Stimulated activated CD8-positive, alpha-beta memory T cell treated with anti-CD3 and anti-CD28 coated beads, Interleukin-12 subunit alpha, Interleukin-12 subunit beta, amount 100 ng/mL, for 1 hour (primary cell): Measurements from ENCODE around the gene FARP1.
A peak's percentile ranks its signal among the peaks of the same experiment; 100 is the strongest.

ENCODE experiments used
- DNase-seq: peaks from one replicate; pipeline ENCODE4 v3.0.0-alpha.2; 2020; ENCODE audit warnings: low read depth

FARP1 gene

DNA sequence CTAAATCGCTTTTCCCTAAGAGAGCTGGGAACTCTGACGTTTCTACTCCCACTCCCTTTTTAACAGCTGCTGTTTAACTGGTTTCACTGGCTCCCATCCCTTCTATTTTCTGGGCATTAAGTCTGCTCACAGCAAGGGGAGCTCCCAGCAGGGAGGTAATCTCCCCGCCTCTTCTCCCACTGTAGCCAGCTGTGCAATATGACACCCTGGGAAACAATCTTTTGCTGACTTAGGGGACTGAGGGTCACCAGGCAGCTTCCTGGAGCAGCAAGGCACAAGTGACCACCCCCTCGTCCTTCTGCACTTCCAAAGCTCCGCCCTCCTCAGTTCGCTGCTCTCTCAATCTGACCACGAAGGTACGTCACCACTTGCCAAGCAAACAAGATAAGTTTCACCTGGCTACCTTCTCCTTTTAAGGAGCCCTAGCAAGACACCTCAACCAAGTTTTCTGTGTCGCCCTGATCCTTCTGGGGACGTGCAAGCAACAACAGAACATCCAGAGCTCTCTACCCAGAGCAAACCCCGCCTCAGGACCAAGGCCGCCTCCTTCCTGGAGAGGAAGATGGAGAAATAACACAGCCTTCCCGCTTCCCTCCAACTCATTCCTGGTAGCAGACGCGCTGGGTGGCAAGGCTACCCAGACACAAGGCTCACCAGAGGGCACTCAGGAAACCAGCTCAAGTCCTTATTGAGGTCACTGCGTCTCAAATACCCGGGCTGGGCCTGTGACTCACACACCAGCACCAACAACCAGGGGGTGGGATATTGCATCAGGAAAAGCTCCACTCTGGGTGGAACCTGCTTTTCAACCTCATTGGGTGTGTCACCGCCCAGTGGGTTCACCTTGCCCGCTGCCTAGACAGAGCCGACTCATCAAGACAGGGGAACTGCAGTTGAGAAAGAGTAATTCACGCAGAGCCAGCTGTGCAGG lies 341.7 kb downstream of the FARP1 start:
- peak; percentile 39 for DNase-seq

DNA sequence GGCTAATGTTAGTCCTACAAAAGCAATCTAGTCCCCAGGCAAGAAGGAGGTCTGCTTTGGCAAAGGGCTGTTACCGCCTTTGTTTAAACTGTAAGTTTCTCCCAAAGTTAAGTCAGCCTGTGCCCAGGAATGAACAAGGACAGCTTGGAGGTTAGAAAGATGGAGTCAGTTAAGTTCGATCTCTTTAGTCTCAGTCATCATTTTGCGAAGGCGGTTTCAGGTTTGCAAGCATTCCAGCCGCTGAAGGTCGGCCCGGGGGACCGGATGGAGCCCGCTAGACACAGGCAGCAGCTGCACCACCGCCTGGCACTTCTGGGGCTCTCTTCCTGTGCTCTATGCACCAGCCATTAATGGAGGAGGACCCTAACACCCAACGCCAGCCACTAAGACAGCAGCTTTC lies 342.7 kb downstream of the FARP1 start:
- DNase-seq = no peak

DNA sequence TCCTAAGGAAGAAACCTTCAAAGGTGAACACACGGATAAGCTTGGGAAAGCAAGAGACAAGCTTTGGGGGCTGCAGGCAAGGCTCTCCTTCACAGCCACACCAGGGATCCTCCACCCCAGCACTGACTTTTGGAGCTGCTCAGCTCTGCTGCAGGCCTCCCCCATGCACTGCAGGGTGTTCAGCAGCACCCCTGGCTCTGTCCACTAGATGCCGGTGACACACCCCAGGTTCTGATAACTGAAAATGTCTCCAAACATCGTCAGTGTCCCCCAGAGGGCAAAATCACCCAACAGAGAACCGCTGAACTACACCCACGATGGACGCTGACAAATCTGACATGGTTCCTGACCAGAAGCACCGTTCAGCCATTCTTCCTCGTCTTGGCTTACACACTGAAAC lies 343.5 kb downstream of the FARP1 start:
- DNase-seq = no peak

DNA sequence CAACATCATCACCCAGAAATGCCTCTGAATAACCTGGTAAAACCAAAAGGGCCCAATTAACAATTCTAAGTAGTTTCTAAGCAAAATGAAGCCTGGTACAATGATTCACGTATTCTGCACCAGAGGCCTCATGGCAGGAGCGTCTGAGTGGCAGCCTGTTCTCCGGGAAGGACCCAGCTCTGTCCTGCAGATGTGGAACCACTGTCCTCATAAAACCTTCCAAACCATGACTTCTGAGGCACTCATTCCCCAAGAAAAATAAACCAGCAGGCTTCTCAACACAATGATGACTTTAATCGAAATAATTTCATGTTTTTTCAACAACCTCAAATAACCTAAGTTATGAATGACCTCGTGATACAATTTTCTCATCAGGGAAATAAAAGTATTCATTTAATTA lies 344.1 kb downstream of the FARP1 start:
- DNase-seq = no peak

DNA sequence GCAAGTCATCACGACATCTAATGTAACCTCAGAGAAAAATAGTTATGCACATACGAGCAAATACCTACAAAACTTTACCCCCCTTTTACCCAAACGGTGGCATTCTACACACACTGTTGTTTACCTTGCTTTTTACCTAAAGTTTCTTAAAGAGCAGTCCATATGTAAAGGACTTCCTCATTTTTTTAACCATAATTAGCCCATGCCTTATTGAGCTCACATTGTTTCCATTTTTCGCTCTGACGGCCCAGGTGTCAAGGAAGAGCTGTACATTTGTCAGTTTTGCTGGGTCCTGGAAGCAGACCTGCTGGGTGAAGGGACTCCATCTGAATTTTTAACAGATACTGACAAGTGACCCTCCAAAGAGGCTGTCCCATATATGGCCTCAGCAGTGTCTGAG lies 344.6 kb downstream of the FARP1 start:
- no peak for DNase-seq

DNA sequence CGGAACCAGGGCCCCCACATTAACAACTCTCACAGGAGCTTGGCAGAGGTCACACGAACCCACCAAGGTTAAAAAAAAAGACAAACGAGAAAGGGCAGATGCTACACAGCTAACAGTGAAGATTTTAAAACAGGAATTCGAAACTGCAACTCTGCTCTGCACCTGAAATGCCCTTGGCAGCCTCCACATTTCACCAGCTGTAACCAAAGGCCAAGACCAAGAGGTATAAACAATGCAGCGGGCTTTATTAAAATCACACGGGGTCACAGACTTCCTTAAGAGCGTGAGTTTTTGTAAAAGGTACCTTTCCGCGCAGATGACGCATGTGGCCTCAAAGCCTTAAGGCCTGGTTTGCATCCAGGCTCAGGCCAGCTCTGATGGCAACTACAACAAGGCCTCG lies 345.8 kb downstream of the FARP1 start:
- DNase-seq = no peak

DNA sequence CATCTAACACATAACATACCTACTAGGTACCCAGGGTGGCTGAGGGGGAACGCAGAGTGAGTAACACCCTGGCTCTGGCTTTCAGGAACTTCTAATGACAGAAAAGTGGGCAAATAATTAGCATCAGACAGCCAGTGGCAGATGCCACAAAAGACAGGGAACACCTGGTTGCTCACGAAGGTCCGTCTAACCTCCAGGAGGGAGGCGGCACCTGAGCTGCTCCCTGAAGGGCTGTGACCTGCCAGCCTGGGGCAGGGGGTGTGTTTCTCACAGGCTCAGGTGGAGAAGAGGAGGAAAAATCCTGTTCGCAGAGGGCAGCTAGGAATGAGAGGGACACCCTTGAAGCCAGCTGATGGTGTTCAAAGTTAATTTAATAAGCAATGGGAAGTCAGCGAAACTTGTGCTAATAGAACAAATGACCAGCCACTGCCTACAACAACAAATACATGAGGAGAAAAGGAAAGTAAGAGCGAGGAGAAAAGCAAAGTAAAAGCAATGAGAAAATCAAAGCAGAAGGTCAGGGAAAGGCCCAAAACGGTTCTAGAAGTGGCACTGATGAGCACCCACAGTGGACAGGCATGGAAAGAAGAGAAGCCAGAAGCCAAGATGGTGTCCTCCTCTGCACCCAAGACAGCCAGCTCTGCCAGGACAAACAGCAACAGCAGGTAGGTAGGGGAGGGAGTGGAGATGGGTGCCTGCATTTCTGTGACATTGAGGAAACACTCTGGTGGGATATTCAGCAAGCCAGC lies 346.7 kb downstream of the FARP1 start:
- DNase-seq = no peak

DNA sequence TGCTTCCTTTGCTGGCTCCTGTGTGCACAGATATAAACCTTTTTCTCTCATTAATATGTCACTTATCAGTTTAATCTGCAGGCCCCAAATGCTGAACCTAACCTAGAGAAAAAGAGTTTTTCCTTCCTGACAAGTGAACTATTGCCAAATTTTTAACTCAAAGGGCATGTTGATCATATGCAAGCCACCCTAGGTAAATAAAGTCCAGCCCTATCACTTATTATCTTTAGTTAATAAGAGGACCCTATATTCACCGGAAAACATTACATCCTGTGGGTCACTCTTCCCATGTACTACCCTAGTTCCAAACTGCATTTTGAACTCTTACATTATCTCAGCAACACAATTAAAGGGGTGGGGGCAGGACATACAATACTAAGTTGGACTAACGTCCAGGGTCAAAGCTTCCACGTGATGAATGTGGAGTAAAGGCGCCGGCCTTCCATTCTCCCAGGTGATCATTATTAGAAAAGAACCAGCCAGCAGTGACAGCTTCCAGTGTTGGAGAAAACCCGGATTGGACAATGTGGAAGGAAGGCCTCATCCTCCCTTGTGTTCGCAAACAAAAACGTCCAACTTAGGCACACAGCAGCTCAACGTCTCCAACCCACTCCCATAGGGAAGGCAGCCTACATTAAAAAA lies 347.4 kb downstream of the FARP1 start:
- no peak for DNase-seq

DNA sequence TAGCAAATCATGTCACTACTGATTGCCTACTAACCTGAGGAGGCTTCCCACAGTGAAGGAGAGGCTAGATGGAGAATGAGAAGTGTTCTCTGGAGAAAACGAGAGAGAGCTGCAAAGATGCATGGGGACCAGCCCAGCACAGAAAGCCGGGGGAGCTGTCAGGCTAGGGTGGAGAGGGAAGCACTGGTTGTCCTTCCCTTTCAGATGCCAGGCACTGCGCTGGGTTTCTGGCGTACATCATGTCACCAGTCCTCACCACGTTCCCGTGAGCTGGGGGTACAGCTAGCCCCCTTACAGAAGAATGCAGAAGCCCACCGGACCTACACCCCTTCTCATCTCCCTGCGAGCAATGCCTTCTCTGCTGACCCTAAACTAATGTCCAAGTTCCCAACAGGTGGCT lies 348.0 kb downstream of the FARP1 start:
- DNase-seq = no peak

DNA sequence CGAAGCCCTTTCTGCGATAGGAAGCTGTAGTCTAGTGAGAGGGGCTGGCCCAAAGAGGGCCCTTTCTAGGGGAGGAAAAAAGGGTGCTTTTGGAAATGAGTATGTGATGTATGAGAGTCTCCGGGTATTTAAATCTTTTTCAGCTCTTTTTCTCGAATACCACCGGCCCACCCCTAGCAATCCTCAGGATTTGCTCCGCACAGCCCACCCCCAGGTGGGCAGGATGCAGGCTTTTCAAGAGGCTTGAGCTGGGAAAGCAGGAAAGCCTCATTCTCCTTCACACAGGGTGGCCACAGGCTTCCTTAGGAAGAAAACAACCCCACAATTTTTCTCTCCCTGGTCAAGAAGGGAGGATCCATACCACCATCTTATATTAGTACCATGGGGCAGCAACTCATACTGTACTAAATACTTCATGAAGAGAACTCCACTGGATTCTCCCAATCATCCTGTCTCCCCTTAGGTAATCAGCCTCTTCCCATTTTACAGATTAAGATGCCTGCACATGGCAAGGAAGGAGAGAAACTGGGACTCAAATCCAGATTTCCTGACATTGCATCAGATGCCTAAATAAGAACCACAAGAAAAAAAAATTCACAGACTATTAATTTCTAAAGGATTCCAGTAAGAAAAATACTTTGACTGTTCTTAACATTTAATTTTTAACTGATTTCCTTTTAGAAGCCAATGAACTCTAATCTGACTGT lies 349.6 kb downstream of the FARP1 start:
- no peak for DNase-seq

DNA sequence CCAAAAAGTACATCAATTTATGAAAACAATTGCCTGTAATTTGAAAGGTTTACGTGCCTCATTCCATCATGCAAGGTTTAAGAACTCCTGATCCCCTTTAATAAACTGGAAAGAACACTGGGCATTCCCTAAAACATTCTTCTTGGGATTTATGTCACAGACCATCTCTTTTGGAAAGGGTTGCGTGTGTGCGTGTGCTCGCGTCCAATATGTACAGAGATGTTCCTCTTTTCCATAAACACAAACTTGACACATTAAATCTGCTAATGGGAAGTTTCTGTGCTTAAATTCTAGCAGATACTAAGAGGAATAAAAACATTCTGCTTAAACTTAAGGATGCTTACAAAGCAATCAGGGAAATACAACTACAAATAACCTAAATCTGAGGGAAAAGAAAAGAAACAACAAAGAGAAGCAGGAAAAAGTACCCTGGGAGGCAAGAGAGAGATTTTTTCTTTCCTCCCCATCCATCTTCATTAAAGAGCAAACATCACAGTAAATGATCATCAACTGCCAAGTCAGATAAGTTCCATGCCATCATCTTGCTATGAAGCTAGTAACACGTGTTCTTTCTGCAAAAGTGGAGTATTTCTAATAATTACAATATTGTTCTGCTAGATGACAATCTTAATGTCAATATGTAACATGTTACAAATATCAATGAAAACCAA lies 350.3 kb downstream of the FARP1 start:
- DNase-seq = no peak

DNA sequence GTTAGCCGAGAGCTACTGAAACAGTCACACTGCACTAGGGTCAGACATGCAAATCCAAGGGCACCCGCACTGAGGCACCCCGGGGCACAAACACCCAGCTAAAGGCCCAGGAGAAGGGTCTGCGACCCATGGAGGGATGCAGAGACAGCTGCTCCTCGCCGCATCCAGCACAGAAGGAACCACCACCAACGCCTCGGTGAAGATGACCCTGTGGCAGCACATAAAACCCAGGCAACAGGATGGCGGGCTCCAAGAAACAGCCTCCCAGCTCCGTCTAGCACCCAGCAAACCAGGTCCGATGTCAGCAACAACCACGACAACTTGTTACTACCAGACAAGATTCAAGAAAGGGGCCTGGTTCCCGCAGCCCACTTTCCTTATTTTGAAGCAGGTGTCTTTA lies 351.9 kb downstream of the FARP1 start:
- DNase-seq = no peak

DNA sequence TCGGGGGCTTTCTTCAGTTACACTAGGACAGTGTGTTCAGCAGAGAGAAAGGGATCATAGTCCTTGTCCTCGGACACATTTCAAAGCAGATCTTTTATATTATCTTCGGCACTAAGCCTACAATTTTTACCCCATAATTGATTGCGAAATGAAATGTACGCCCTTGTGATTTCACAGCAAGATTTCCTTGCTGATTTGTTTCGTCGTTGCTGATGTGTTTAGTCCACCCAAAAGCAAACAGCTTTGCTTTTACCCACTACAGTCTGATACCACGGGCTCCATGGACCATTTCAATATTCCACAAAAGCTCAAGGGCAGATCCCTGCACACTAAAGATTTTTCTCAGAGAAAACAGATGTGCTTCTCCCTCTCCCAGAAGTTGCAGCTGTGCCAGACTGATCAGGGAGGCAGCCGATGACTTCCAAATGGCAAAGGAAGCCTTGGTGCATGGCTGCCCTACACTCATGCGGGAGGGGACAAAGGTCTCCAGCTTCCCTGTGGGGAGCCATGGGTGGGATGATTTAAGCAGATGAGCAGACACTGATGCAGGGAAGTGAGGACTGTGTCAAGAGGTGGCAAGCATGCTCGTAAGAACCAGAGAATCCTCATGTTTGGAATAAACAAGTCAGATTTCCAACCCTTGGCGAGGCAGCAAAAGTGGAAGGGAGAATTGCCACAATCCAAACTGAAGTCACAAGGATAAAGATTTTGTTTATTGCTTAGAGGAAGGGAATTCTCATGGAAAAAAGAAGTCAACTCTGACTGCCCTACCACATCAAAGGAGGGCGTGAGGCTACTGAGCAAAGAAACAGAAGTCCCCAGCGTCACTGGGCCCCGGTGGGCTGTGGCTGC lies 353.0 kb downstream of the FARP1 start:
- no peak for DNase-seq

DNA sequence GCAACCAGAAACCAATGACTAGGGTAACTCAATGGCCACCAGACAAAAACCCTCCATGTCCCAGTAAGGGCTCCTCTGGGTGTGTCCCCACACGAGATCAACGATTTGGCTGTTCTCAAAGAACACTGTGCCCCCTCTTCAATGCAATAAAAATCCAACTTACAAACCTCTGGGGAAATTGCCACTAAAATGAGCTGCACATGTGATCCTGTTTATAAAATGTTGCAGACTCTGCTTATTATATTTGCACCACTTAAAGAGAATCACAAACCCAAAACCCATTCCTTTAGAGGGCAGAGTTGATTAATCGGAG lies 353.5 kb downstream of the FARP1 start:
- no peak for DNase-seq

DNA sequence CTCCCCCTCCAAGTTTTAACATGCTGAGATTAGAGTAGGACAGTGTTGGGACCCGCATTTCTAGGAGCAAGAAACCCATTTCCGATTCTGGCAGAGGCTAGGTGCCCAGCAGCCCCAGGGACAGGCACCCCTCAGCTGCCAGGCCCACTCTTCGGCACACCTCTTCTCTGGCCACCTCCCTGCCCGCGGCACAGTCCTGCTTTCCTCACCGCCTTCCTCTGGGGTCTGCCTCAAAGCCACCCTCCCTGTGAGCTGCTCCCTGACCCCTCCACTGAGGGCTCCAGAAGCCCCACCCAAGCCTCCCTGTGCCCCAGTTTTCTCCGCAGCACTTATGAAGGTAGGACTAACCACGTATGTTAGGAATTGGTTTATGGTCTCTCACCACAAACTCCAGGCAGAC lies 354.1 kb downstream of the FARP1 start:
- DNase-seq = no peak

DNA sequence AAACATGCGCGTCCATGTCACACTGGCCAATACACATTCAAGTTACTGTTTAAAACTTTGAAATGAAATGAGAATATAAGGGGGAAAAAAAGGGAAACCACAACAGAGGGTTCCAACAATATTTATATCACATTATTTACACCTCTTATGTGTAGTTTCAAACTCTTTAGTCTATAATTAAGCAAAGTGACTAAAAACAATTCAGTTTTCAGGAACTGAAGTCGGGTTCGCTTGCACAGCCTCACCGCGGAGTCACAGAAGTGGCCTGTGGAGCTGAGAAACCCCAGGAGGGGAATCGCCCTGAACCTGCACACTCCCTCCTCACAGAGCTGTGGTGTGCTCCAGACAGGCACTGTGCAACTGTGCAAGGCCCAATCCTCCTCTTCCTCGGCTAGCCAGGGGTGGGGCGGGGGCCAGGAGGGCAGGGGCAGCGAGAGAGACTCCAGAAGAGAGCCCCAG lies 358.1 kb downstream of the FARP1 start:
- DNase-seq = no peak

DNA sequence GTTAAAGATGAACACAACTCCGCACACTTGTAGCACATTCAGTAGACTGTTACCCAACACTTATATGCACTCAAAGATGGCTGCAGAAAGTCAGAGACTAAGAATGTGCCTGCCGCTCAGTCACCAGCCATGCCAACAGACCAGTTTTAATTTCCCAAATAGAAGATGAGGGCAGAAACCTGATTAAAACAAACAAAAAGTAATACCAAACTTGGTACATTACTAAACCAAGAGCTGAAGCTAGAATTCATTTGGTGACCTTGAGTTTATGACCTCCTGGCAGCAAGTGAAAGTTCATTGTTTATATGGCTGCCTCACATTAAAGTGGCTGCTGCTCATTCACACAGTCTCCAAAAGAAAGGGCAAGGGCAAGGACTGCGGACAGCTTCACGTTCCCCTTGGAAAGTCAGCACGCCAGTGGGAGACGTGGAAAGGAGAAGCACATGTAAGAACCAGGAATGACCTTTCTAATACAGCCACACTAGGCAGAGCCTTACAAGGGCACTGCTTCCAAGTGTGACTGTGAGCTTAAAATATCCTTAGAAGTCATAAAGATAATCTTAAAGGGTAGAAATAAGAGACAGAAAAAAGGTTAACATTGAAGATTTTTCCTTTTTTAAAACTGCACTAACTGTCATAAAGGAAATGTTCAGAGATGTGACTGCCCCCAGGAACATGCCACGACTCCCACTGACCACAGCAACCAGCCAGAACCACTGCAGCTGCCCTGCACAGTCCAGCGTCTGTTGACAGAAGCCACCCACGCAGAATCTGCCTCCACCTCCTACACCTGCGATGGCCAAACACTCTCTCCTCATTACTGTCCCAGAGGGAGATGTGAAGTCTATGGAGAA lies 360.5 kb downstream of the FARP1 start:
- no peak for DNase-seq

DNA sequence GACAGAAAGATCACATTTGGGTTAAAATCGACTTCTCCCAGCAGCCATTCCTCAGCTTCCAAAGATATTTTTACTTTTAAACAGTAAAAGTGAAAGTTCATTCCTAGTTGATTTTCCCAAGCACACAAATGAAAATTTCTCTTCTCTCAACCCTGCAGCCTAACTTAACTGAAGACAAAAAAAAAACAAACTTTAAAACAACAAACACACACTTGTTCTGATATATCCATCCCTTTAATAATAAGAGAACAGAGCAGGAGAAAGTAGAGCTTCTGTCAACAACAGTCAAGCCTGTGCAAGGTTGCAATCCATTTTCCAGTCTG lies 361.1 kb downstream of the FARP1 start:
- DNase-seq = no peak

DNA sequence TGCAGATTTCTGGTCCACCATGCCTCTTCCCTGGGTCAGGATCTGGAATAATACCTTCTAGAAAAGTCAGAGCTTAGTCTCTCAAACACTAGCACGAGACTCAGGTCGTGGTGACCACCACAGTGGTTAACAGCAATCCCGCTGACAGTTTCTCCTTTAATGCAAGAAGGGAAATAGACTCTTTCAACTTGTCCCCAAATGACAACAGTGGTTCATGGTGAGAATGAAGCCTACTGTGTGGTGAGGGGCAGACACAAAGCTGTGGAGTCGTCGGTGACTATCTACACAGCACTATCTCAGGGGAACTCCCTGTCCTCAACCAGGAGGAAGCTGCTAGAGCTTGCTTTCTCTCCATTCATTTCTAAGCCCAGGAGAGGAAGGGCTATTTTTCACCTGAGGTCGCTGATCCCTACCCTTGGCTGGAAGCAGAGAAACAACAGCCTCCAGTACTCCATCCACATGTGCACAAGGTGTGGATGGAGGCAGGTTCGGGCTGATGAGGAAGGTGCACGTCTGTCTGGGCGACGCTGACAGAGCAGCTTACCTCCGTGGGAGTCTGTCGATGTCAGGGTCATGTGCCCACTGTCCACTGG lies 361.6 kb downstream of the FARP1 start:
- no peak for DNase-seq
